OCI-LY1 (cell line): ENCODE measurements around the gene SCGB2A2.
A peak's percentile ranks its signal among the peaks of the same experiment; 100 is the strongest.

Experiments used
- H2AFZ ChIP-seq: fragments of 200-600 bp; sonication (generic), shearing (Covaris generic); 2 replicates; pipeline ENCODE4 v1.6.0; 2014; ENCODE audit warnings: antibody characterized with exemption, mild to moderate bottlenecking, low read length
- H3F3A ChIP-seq: fragments of 200-600 bp; sonication (generic), shearing (Covaris generic); 2 replicates; pipeline ENCODE4 v1.6.0; 2014; ENCODE audit warnings: mild to moderate bottlenecking, antibody characterized with exemption, low read length, moderate library complexity; ENCODE audit not compliant: insufficient read depth
- H3K27ac ChIP-seq: fragments of 200-600 bp; sonication (generic); 2 replicates; pipeline ENCODE4 v1.5.1; 2014; ENCODE audit warnings: low read length, mixed run types, mild to moderate bottlenecking, low read depth; ENCODE audit not compliant: poor library complexity, severe bottlenecking
- H3K27me3 ChIP-seq: fragments of 200-600 bp; sonication (generic); 2 replicates; pipeline ENCODE4 v1.6.0; 2014; ENCODE audit warnings: antibody characterized with exemption, mild to moderate bottlenecking, low read length, moderate library complexity; ENCODE audit not compliant: insufficient read depth
- H3K36me3 ChIP-seq: fragments of 200-600 bp; sonication (generic); 2 replicates; pipeline ENCODE4 v1.6.1; 2014; ENCODE audit warnings: mild to moderate bottlenecking, antibody characterized with exemption, low read length, moderate library complexity, mixed read lengths; ENCODE audit not compliant: insufficient read depth
- H3K4me1 ChIP-seq: fragments of 200-600 bp; sonication (generic); 2 replicates; pipeline ENCODE4 v1.5.1; 2014; ENCODE audit warnings: mild to moderate bottlenecking, low read length, moderate library complexity; ENCODE audit not compliant: insufficient read depth, severe bottlenecking
- H3K4me2 ChIP-seq: fragments of 200-600 bp; sonication (generic), shearing (Covaris generic); 2 replicates; pipeline ENCODE4 v1.6.1; 2014; ENCODE audit warnings: low read length
- H3K4me3 ChIP-seq: fragments of 200-600 bp; sonication (generic); 2 replicates; pipeline ENCODE4 v1.5.1; 2014; ENCODE audit warnings: low read length, low read depth, mild to moderate bottlenecking, mixed read lengths; ENCODE audit not compliant: poor library complexity, severe bottlenecking
- H3K79me2 ChIP-seq: fragments of 200-600 bp; shearing (Covaris generic); 2 replicates; pipeline ENCODE4 v1.6.1; 2016; ENCODE audit warnings: mixed run types, low read length, mixed read lengths; ENCODE audit not compliant: insufficient read depth
- H3K9ac ChIP-seq: fragments of 200-600 bp; sonication (generic), shearing (Covaris generic); 2 replicates; pipeline ENCODE4 v1.6.1; 2014; ENCODE audit warnings: mild to moderate bottlenecking, low read length, mixed read lengths
- H3K9me2 ChIP-seq: fragments of 200-600 bp; sonication (generic), shearing (Covaris generic); 2 replicates; pipeline ENCODE4 v1.6.1; 2014; ENCODE audit warnings: low read depth, mild to moderate bottlenecking, low read length, mixed read lengths
- H3K9me3 ChIP-seq: fragments of 200-600 bp; shearing (Covaris generic); 2 replicates; pipeline ENCODE4 v1.6.1; 2014; ENCODE audit warnings: low read length, mixed read lengths
- H4K20me1 ChIP-seq: fragments of 200-600 bp; sonication (generic), shearing (Covaris generic); 2 replicates; pipeline ENCODE4 v1.6.0; 2016; ENCODE audit warnings: mild to moderate bottlenecking, low read length; ENCODE audit not compliant: insufficient read depth
- EZH2 ChIP-seq: fragments of 200-600 bp; sonication (generic), shearing (Covaris generic); IDR thresholded peaks from 2 replicates; pipeline ENCODE4 v1.8.0; 2017; ENCODE audit warnings: borderline replicate concordance, mixed run types, mild to moderate bottlenecking, antibody characterized with exemption, low read length, moderate library complexity, mixed read lengths
- TF ChIP-seq, protein P1 (sequence below): fragments of 200-600 bp; sonication (generic), shearing (Covaris generic); IDR thresholded peaks from 2 replicates; pipeline ENCODE4 v1.5.1; 2017; ENCODE audit warnings: mild to moderate bottlenecking, antibody characterized with exemption, low read length, moderate library complexity, mixed read lengths

SCGB2A2 gene

DNA sequence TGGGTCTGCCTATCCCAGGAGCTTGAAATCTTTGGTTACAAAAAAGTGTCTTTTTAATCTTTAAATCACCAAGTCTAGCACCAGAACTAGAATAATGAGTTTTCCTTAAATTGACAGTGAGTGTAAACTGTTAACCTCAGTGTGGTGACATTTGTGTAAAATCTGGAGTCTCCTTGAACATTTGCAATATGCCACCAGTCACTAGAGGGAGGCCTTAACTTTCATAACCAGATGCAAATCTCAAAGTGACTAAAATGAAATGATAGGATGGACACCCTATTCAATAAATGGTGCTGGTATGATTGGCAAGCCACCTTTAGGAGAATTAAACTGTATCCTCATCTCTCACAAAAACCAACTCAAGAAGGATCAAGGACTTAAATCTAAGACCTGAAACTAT lies 36.2 kb upstream of the SCGB2A2 start:
- H3K9me2 ChIP-seq, result no peaks in the 10 kb centered on the region
- no peaks in the 10 kb centered on the region for H3K79me2 ChIP-seq
- H2AFZ ChIP-seq, result no peak overlapping the region
- no peak overlapping the region for H3K4me2 ChIP-seq
- no peaks in the 10 kb centered on the region for H3K36me3 ChIP-seq
- no peak overlapping the region for H3K9ac ChIP-seq
- H3K9me3 ChIP-seq, result no peaks in the 10 kb centered on the region
- H3K27ac ChIP-seq, result no peak overlapping the region
- H3K4me3 ChIP-seq, result no peak overlapping the region
- no peaks in the 10 kb centered on the region for H4K20me1 ChIP-seq
- no peak for TF ChIP-seq EZH2
- TF ChIP-seq, protein P1, sequence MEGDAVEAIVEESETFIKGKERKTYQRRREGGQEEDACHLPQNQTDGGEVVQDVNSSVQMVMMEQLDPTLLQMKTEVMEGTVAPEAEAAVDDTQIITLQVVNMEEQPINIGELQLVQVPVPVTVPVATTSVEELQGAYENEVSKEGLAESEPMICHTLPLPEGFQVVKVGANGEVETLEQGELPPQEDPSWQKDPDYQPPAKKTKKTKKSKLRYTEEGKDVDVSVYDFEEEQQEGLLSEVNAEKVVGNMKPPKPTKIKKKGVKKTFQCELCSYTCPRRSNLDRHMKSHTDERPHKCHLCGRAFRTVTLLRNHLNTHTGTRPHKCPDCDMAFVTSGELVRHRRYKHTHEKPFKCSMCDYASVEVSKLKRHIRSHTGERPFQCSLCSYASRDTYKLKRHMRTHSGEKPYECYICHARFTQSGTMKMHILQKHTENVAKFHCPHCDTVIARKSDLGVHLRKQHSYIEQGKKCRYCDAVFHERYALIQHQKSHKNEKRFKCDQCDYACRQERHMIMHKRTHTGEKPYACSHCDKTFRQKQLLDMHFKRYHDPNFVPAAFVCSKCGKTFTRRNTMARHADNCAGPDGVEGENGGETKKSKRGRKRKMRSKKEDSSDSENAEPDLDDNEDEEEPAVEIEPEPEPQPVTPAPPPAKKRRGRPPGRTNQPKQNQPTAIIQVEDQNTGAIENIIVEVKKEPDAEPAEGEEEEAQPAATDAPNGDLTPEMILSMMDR, result peak; percentile 22; the same call in 1 of the 2 replicates
- H3K27me3 ChIP-seq, result no peaks in the 10 kb centered on the region
- H3K4me1 ChIP-seq, result no peaks in the 10 kb centered on the region
- no peaks in the 10 kb centered on the region for H3F3A ChIP-seq

DNA sequence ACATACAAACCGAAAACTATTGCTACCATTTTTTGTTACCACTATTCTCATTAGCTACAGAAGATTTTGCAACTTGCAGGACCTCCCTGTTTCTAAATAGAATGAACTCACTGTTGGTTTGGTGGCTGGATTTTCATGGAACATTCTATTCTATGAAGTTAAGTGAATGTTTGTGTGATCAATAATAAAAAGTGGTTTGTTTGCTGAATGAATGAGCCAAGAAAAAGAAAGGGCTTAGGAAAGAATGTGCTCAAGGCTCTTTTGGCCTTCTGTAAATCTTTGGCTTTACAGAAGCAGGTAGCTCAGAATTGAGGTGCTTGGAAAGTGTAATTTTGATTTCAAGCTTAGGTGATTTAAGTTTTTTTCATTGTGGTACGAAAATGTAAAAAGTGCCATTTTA lies 33.8 kb upstream of the SCGB2A2 start:
- H3K4me3 ChIP-seq, result no peak overlapping the region
- no peaks in the 10 kb centered on the region for H3K79me2 ChIP-seq
- H3K9ac ChIP-seq, result no peak overlapping the region
- no peaks in the 10 kb centered on the region for H3K9me3 ChIP-seq
- H2AFZ ChIP-seq, result no peak overlapping the region
- no peaks in the 10 kb centered on the region for H3K9me2 ChIP-seq
- H3K4me1 ChIP-seq, result no peaks in the 10 kb centered on the region
- H3K27me3 ChIP-seq, result no peaks in the 10 kb centered on the region
- no peak overlapping the region for H3K27ac ChIP-seq
- no peaks in the 10 kb centered on the region for H4K20me1 ChIP-seq
- no peaks in the 10 kb centered on the region for H3K36me3 ChIP-seq
- no peaks in the 10 kb centered on the region for H3F3A ChIP-seq
- TF ChIP-seq EZH2, result no peak
- TF ChIP-seq, protein P1, result no peak
- H3K4me2 ChIP-seq, result no peak overlapping the region

DNA sequence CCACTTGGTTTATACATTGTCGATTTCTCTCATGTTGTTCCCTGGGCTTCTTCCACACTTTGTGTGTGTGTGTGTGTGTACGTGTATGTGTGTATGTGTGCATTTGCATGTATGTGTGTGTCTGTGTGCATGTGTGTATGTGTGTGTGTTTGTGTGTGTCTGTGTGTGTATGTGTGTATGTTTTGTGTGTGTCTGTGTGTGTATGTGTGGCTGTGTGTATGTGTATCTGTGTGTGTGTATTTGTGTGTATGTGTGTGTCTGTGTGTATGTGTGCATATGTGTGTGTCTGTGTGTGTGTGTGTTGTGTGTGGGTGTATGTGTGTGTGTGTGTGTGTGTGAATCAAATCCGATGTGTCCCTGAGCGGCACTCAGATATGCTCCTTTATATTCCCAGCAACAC lies 32.5 kb upstream of the SCGB2A2 start:
- Histone ChIP-seq H3K4me1 (no peaks in the 10 kb centered on the region), H3K9me2 (no peaks in the 10 kb centered on the region), H3K9ac (no peak overlapping the region), H2AFZ (no peak overlapping the region), H3K4me2 (no peak overlapping the region), H3K36me3 (no peaks in the 10 kb centered on the region), H3K79me2 (no peaks in the 10 kb centered on the region), H3F3A (no peaks in the 10 kb centered on the region), H3K27ac (no peak overlapping the region), H3K9me3 (no peaks in the 10 kb centered on the region), H3K27me3 (no peaks in the 10 kb centered on the region), H3K4me3 (no peak overlapping the region), H4K20me1 (no peaks in the 10 kb centered on the region)
- TF ChIP-seq, protein P1, result no peak
- TF ChIP-seq EZH2, result no peak
